ENCODE data around the gene HCAR1.

GRCh38 chr12:122747224-122748135 lies 16.8 kb upstream of the HCAR1 start:
- TF ChIP-seq CTCF (tag by site-specific recombination; IDR thresholded peaks at IDR 0.05) (no peak), HIC1 (tag by site-specific recombination; IDR thresholded peaks at IDR 0.05) (no peak), ZBTB1 (tag by site-specific recombination; IDR thresholded peaks at IDR 0.05) (no peak), ZNF121 (tag by site-specific recombination; IDR thresholded peaks at IDR 0.05) (no peak)

All from HEK293 (cell line).